Astrocyte of the spinal cord (primary cell): ENCODE measurements around the gene C2CD5.

Experiments used
- DNase-seq: peaks from one replicate; pipeline ENCODE4 v3.0.0; 2011; ENCODE audit warnings: low read depth, low spot score
- H3K4me3 ChIP-seq: 2 replicates; pipeline ENCODE4 v1.5.1; 2011; ENCODE audit warnings: low read depth, mild to moderate bottlenecking, low read length, moderate library complexity
- in situ Hi-C: cut with HindIII; loops from 2 replicates; pipeline ENCODE4 v1.10.0; 2017; ENCODE audit warnings: low sequenced_read_pairs
- TF ChIP-seq, protein P1 (sequence below): IDR thresholded peaks from 2 replicates; pipeline ENCODE4 v1.5.1; 2012; ENCODE audit warnings: low read depth, mild to moderate bottlenecking, low read length, inconsistent platforms

The C2CD5 gene

DNA sequence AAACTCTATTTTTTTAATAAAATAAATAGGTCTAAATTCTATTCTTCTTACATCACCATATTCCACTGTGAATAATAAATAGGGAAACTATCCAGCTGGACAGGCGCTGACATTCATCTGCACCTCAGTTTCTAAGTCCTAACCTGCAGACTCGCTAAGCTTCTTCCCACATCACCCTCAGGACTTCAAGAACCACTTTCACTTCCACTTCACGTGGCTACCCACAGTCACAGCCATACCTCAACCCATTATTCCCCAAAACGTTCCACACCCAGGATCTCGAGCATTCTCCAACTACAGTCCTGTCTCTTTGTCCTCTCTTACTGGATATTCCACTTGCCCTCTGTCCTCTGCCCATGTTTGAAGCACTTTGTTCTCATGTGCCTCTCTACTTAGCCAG, 71.1 kb downstream of the C2CD5 start:
- in situ Hi-C loops = no loop called here
- TF ChIP-seq, protein P1, sequence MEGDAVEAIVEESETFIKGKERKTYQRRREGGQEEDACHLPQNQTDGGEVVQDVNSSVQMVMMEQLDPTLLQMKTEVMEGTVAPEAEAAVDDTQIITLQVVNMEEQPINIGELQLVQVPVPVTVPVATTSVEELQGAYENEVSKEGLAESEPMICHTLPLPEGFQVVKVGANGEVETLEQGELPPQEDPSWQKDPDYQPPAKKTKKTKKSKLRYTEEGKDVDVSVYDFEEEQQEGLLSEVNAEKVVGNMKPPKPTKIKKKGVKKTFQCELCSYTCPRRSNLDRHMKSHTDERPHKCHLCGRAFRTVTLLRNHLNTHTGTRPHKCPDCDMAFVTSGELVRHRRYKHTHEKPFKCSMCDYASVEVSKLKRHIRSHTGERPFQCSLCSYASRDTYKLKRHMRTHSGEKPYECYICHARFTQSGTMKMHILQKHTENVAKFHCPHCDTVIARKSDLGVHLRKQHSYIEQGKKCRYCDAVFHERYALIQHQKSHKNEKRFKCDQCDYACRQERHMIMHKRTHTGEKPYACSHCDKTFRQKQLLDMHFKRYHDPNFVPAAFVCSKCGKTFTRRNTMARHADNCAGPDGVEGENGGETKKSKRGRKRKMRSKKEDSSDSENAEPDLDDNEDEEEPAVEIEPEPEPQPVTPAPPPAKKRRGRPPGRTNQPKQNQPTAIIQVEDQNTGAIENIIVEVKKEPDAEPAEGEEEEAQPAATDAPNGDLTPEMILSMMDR = no peak
- no peak overlapping the region for H3K4me3 ChIP-seq
- DNase-seq = no peak

DNA sequence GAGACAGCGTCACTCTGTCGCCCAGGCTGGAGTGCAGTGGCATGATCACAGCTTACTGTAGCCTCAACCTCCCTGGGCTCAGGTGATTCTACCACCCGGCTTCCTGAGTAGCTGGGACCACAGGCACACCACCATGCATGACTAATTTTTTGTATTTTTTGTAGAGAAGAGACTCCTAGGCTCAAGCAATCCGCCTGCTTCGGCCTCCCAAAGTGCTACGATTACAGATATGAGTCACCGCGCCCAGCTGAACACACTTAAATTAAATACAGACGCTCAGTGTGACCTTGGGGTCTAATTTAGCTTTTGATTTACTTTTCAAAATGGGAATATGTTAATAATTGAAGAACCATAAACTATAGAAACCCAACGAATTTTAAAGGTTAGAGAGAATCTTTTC, 77.2 kb downstream of the C2CD5 start:
- TF ChIP-seq, protein P1 = no peak

DNA sequence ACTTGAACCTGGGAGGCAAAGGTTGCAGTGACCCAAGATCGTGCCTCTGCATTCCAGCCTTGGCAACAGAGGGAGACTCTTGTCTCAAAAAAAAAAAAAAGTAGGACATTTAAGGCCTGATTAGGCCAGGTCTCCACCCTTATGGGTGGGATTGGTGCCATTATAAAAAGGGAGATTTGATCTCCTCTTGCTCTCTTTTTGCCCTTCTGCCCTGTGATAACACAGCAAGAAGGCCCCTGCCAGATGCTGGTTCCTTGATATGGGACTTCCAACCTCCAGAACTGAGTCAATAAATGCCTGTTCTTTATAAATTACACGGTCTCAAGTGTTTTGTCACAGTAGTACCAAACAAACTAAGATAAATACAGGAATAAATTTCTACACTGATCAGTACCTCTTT, 81.0 kb downstream of the C2CD5 start:
- DNase-seq = no peak
- TF ChIP-seq, protein P1 = no peak
- in situ Hi-C loops = no loop called here
- no peak overlapping the region for H3K4me3 ChIP-seq

More for the DNA sequence above, 77.2 kb downstream of the C2CD5 start:
- no peak overlapping the region for H3K4me3 ChIP-seq
- in situ Hi-C loops = no loop called here
- peak; percentile 74 for DNase-seq

DNA sequence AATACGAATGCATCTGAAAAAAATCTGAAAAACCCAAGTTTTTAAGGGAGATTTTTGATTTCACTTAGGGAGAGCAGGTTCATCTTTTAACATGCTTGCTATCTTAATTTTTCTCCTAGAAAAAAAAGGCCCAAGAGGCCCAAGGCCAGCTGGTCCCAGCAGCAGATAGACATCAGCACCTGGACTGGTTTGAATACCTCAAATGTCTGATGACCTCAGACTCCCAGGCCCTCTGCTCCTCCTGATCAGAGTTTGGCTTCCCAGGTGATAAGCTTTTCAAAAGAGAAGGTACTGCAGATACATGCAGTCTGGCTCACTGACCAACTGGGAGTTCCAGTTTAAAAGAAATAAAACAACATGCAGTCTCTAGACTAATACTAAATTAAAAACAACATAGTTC, 82.6 kb downstream of the C2CD5 start:
- TF ChIP-seq, protein P1 = no peak
- no peak for DNase-seq
- H3K4me3 ChIP-seq = no peak overlapping the region
- in situ Hi-C loops = no loop called here

DNA sequence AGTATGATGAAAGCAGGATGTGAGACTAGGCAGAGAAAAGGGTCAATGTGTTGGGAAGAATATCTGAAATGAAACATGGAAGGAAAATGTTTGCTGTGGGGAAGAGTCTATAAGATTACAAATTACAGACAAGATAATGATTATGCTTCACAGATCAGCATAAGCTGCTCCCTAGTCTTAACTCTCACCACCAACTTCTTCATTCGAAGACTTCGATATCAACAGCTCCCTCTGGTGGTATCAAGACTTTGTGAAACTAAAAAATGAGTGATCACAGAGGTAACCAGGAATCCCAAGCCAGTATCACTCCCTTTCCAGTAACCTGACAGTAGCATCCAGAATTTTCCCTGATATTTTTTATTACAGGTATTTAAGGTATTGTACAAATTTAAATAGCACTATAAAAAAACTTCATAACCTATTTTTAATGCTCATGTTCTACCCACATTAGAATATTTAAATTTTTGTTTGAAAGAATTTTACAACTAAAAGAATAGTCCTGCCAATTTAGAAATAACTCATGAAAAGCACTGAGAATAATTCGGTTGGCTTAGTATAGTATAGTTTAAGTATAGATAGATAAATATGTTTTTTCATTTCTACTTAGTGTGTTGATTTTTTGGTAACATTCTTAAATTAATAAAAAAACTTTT, 84.4 kb downstream of the C2CD5 start:
- TF ChIP-seq, protein P1 = peak; percentile 62
- no peak overlapping the region for H3K4me3 ChIP-seq
- peak; percentile 53 for DNase-seq
- in situ Hi-C loops = no loop called here

DNA sequence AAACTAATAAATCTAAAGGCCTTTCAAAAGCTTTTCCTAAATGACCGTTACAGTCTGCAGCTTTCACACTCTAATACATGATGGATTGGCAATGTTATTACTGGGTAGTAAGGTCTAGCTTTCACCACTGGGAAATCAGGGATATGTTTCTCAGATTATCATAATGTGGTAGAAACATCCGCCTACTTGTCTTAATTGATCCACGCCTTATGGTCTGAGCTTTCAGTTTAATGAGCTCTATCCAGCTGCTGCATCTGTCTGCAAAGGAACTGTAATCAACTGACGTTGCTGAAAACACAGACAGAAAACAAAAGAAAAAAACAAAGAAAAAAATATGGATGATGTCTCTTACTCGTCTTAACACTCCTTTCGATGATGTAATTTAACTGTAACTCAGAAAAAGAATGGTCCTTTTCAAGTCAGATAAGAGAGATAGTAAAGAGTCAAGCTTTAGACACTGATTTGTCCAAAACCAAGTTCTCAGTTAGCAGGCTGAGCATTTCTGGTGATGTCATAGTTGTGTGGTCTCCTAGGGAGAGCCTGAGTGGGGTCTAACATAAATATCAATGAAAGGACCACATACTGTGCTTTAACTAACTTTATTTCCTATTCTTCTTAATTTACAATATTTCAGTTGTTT, 85.9 kb downstream of the C2CD5 start:
- TF ChIP-seq, protein P1 = no peak
- in situ Hi-C loops = no loop called here
- DNase-seq = no peak
- no peak overlapping the region for H3K4me3 ChIP-seq
